SH-SY5Y (cell line): Measurements from ENCODE around the gene SETD1B.

Experiments used
- GATA2 ChIP-seq: IDR thresholded peaks from 2 replicates; pipeline ENCODE4 v1.6.1; 2011; ENCODE audit warnings: mild to moderate bottlenecking, low read depth, low read length
- GATA3 ChIP-seq: IDR thresholded peaks from 2 replicates; pipeline ENCODE4 v1.6.1; 2011; ENCODE audit warnings: low read depth, mild to moderate bottlenecking, low read length, moderate library complexity

- TF ChIP-seq GATA2, result no peak
- no peak for TF ChIP-seq GATA3
Measured at GRCh38 chr12:121823727-121824115, 19.9 kb downstream of the SETD1B start.
